Dendritic cell treated with granulocyte-macrophage colony-stimulating factor and Interleukin-4, amounts not matched to agents 40 ng/mL and 50 ng/mL, for 4 days (primary cell): ENCODE results near the gene ARL3.

Experiments
- H3K27ac Mint-ChIP-seq: one replicate; pipeline ENCODE4 v1.8.0; 2022; ENCODE audit warnings: mild to moderate bottlenecking, mixed read lengths
- H3K27me3 Mint-ChIP-seq: one replicate; pipeline ENCODE4 v1.8.0; 2022; ENCODE audit warnings: mild to moderate bottlenecking, mixed read lengths
- H3K36me3 Mint-ChIP-seq: one replicate; pipeline ENCODE4 v1.8.0; 2022; ENCODE audit warnings: low read depth, mixed read lengths
- H3K4me1 Mint-ChIP-seq: one replicate; pipeline ENCODE4 v1.8.0; 2022; ENCODE audit warnings: low read depth, mixed read lengths
- H3K4me3 Mint-ChIP-seq: one replicate; pipeline ENCODE4 v1.8.0; 2022; ENCODE audit warnings: mild to moderate bottlenecking, moderate library complexity, mixed read lengths
- H3K9me3 Mint-ChIP-seq: one replicate; pipeline ENCODE4 v1.8.0; 2022; ENCODE audit warnings: mixed read lengths
- intact Hi-C: fragments of 100-400 bp; cut with micrococcal nuclease; formaldehyde crosslinking; loops from one replicate; pipeline ENCODE4 v1.15.0; 2022

The ARL3 gene

GRCh38 chr10:102632394-102633111 is 81.6 kb downstream of the ARL3 start:
- H3K36me3 Mint-ChIP-seq = peaks cover 47% of the 10 kb centered on the region
- no peaks in the 10 kb centered on the region for H3K27me3 Mint-ChIP-seq
- intact Hi-C loops = no loop called here
- no peak overlapping the region for H3K4me3 Mint-ChIP-seq
- no peaks in the 10 kb centered on the region for H3K9me3 Mint-ChIP-seq
- H3K27ac Mint-ChIP-seq = peak overlapping the region; percentile 78
- peaks cover 70% of the 10 kb centered on the region for H3K4me1 Mint-ChIP-seq

GRCh38 chr10:102631525-102632393 is 82.4 kb downstream of the ARL3 start:
- Mint-ChIP-seq H3K9me3 (no peaks in the 10 kb centered on the region), H3K4me1 (peaks cover 75% of the 10 kb centered on the region), H3K27me3 (no peaks in the 10 kb centered on the region), H3K36me3 (peaks cover 55% of the 10 kb centered on the region), H3K27ac (peak overlapping the region; percentile 78), H3K4me3 (no peak overlapping the region)
- intact Hi-C loops = no loop called here

GRCh38 chr10:102630663-102631062 is 83.5 kb downstream of the ARL3 start:
- H3K36me3 Mint-ChIP-seq = peaks cover 63% of the 10 kb centered on the region
- H3K9me3 Mint-ChIP-seq = no peaks in the 10 kb centered on the region
- no peak overlapping the region for H3K4me3 Mint-ChIP-seq
- intact Hi-C loops = no loop called here
- peaks cover 80% of the 10 kb centered on the region for H3K4me1 Mint-ChIP-seq
- no peak overlapping the region for H3K27ac Mint-ChIP-seq
- H3K27me3 Mint-ChIP-seq = no peaks in the 10 kb centered on the region

GRCh38 chr10:102629661-102630614 is 84.3 kb downstream of the ARL3 start:
- Mint-ChIP-seq H3K27ac (no peak overlapping the region), H3K36me3 (peaks cover 68% of the 10 kb centered on the region), H3K4me3 (no peak overlapping the region), H3K27me3 (no peaks in the 10 kb centered on the region), H3K4me1 (peaks cover 80% of the 10 kb centered on the region), H3K9me3 (no peaks in the 10 kb centered on the region)
- intact Hi-C loops = no loop called here

- H3K4me1 Mint-ChIP-seq = peaks cover 68% of the 10 kb centered on the region
- peaks cover 80% of the 10 kb centered on the region for H3K36me3 Mint-ChIP-seq
- intact Hi-C loops = no loop called here
- no peaks in the 10 kb centered on the region for H3K9me3 Mint-ChIP-seq
- H3K4me3 Mint-ChIP-seq = no peak overlapping the region
- no peak overlapping the region for H3K27ac Mint-ChIP-seq
- H3K27me3 Mint-ChIP-seq = no peaks in the 10 kb centered on the region
Measured at GRCh38 chr10:102628451-102628911, 85.7 kb downstream of the ARL3 start.

GRCh38 chr10:102627736-102628293 is 86.4 kb downstream of the ARL3 start:
- no peak overlapping the region for H3K4me3 Mint-ChIP-seq
- peaks cover 87% of the 10 kb centered on the region for H3K36me3 Mint-ChIP-seq
- no peaks in the 10 kb centered on the region for H3K9me3 Mint-ChIP-seq
- H3K27me3 Mint-ChIP-seq = no peaks in the 10 kb centered on the region
- H3K27ac Mint-ChIP-seq = peak overlapping the region; percentile 44
- peaks cover 62% of the 10 kb centered on the region for H3K4me1 Mint-ChIP-seq
- intact Hi-C loops = no loop called here

- Mint-ChIP-seq H3K27me3 (no peaks in the 10 kb centered on the region), H3K36me3 (peaks cover 92% of the 10 kb centered on the region), H3K4me3 (no peak overlapping the region), H3K4me1 (peaks cover 57% of the 10 kb centered on the region), H3K9me3 (no peaks in the 10 kb centered on the region), H3K27ac (peak overlapping the region; percentile 44)
- intact Hi-C loops = no loop called here
Measured at GRCh38 chr10:102627291-102627735, 86.9 kb downstream of the ARL3 start.

GRCh38 chr10:102626026-102626685 is 88.0 kb downstream of the ARL3 start:
- H3K27ac Mint-ChIP-seq = no peak overlapping the region

GRCh38 chr10:102624751-102625645 is 89.2 kb downstream of the ARL3 start:
- Mint-ChIP-seq H3K27ac (no peak overlapping the region), H3K9me3 (no peaks in the 10 kb centered on the region), H3K4me1 (peaks cover 35% of the 10 kb centered on the region), H3K36me3 (peaks cover 92% of the 10 kb centered on the region), H3K27me3 (no peaks in the 10 kb centered on the region), H3K4me3 (no peak overlapping the region)
- intact Hi-C loops = no loop called here

More at GRCh38 chr10:102626026-102626685, 88.0 kb downstream of the ARL3 start:
- Mint-ChIP-seq H3K27me3 (no peaks in the 10 kb centered on the region), H3K36me3 (peaks cover 92% of the 10 kb centered on the region), H3K4me3 (no peak overlapping the region), H3K4me1 (peaks cover 45% of the 10 kb centered on the region), H3K9me3 (no peaks in the 10 kb centered on the region)
- intact Hi-C loops = no loop called here

- H3K36me3 Mint-ChIP-seq = peaks cover 92% of the 10 kb centered on the region
- peaks cover 33% of the 10 kb centered on the region for H3K4me1 Mint-ChIP-seq
- intact Hi-C loops = no loop called here
- H3K9me3 Mint-ChIP-seq = no peaks in the 10 kb centered on the region
- H3K27me3 Mint-ChIP-seq = no peaks in the 10 kb centered on the region
- no peak overlapping the region for H3K4me3 Mint-ChIP-seq
- H3K27ac Mint-ChIP-seq = no peak overlapping the region
Measured at GRCh38 chr10:102624094-102624493, 90.1 kb downstream of the ARL3 start.
